HG03469 (cell line): ENCODE measurements around the gene HTR3C.

Source experiments
- ATAC-seq: cut with Tn5 transposase; IDR thresholded peaks from one replicate; pipeline ENCODE4 v1.9.1; 2021; ENCODE audit warnings: mild to moderate bottlenecking, moderate library complexity, moderate number of reproducible peaks; ENCODE audit not compliant: unreplicated experiment

HTR3C gene

GRCh38 chr3:184082465-184082864, 29.6 kb downstream of the HTR3C start:
- no peak for ATAC-seq

- ATAC-seq = no peak
These were observed 32.6 kb downstream of the HTR3C start for GRCh38 chr3:184085389-184085852.

DNA sequence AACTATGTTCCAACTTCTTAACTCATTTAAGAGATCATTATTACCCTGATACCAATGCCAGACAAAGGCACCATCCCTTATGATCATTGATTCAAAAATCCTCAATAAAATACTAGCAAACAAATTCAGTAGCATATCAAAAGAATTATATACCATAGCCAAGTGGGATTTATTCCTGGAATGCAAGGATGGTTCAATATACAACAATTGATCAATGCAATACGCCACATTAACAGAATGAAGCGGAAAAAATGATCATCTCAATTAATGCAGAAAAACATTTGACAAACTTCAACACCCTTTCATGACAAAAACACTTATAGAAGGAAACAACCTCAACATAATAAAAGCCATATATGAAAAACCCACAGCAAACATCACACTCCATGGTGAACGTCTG, 39.4 kb downstream of the HTR3C start:
- no peak for ATAC-seq

GRCh38 chr3:184096811-184097383, 44.0 kb downstream of the HTR3C start, which contains the start of gene HTR3E:
Gene HTR3E (plus strand): TSS chr3:184097064. CDS start chr3:184097530, 466 bp downstream.
- ATAC-seq = no peak

- ATAC-seq = no peak
These were observed 44.7 kb downstream of the HTR3C start for GRCh38 chr3:184097556-184097955.

DNA sequence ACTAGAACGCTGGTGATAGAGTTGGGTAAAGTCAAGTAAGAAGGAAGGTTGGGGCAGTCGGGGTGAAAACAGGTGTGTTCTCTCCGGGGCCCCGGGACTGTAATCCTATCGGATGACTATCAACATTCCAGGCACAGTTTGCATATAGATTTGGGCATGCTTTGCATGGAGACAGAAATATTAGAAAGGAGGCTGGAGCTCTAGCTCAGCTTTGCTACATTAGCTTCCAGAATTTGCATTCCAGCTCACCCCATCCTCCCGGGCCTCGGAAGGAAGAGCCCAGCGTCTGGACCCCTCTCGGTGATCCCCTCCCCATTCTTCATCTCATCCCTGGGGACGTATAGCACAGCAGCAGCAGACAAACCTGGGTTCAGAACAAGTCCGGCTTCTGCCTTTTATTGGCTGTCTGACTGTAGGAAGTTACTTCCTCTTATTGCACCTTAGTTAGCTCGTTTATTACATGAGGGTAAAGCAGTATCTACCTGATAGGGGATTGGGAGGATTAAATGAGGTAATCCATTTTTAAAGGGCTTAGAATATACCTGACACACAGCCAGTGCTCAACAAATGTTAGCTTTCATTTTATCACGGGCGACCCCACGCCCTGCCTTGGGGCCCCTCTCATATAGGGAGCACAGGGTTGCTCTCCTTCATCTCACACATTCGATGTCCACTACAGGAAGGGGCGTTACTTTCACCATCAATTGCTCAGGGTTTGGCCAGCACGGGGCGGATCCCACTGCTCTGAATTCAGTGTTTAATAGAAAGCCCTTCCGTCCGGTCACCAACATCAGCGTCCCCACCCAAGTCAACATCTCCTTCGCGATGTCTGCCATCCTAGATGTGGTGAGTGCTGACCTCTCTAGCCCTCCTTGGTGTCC, 47.2 kb downstream of the HTR3C start:
- no peak for ATAC-seq
